GM13977 (cell line): ENCODE results near the gene CD52.

Source experiments
- DNase-seq: peaks from one replicate; pipeline ENCODE4 v3.0.0; 2012; ENCODE audit warnings: low spot score
- in situ Hi-C: fragments of 300-500 bp; cut with MboI; formaldehyde crosslinking; loops from one replicate; pipeline ENCODE4 v1.12.0; 2022; ENCODE audit warnings: low sequenced_read_pairs, low pct_unique_long_range_greater_than_20kb, mixed read lengths, inconsistent platforms; ENCODE audit not compliant: unreplicated experiment
- TF ChIP-seq, protein P1 (sequence below): IDR thresholded peaks from 2 replicates; pipeline ENCODE4 v1.5.1; 2012; ENCODE audit warnings: mild to moderate bottlenecking, control low read depth; ENCODE audit not compliant: insufficient read depth; ENCODE audit errors: extremely low read depth, missing control alignments

CD52 gene

DNA sequence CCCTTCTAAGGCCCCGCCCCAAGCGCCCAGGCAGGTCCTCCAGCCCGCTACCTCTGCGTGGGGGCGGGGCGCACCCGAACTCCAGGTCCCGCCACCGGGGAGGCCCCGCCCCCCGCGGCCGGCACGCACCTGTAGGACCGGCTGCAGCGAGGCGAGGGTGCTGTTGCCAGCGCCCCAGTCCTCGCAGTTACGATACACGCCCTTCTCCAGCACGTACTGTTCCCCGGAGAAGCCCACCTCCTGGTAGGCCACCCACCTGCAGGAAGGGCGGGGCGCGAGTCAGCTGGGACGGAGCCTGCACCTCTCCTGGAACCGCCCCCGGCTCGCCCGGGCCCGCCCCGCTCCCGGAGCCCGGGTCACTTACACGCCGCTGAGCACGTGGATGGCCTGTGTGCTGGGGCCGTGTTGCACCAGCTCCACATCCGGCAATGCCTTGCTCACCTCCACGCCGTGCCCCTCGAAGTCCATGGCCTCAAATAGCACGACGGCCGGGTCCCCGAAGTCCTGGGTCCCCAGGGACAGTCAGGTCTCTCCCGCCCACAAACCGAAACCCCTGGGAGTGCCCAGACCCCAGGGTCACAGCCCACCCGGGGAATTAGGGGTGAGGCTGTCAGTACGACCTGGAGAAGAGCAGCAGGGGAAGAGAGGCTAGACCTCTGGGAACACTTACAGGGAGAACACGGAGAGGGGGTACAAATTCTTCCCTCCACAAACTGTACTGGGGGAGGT is 18.9 kb downstream of the CD52 start:
- TF ChIP-seq, protein P1, sequence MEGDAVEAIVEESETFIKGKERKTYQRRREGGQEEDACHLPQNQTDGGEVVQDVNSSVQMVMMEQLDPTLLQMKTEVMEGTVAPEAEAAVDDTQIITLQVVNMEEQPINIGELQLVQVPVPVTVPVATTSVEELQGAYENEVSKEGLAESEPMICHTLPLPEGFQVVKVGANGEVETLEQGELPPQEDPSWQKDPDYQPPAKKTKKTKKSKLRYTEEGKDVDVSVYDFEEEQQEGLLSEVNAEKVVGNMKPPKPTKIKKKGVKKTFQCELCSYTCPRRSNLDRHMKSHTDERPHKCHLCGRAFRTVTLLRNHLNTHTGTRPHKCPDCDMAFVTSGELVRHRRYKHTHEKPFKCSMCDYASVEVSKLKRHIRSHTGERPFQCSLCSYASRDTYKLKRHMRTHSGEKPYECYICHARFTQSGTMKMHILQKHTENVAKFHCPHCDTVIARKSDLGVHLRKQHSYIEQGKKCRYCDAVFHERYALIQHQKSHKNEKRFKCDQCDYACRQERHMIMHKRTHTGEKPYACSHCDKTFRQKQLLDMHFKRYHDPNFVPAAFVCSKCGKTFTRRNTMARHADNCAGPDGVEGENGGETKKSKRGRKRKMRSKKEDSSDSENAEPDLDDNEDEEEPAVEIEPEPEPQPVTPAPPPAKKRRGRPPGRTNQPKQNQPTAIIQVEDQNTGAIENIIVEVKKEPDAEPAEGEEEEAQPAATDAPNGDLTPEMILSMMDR, result no peak
- in situ Hi-C loops, result no loop called here
- DNase-seq, result peak; percentile 86

DNA sequence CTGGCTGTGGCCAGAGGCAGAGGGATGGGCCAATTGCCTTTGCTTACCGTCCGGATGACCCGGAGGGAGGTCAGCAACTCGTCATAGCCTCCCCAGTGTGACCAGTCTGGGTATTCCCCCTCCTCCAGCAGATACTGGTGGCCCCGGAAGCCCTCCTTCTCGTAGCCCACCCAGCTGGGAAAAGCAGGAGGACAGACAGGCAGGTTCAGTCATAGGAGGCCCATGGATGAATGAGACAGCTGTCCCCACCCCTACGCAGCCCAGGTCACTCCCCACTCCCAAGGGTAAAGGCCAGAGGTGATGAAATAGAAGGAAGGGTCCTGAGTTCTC is 19.4 kb downstream of the CD52 start:
- TF ChIP-seq, protein P1, result no peak
- DNase-seq, result no peak
- in situ Hi-C loops, result no loop called here

DNA sequence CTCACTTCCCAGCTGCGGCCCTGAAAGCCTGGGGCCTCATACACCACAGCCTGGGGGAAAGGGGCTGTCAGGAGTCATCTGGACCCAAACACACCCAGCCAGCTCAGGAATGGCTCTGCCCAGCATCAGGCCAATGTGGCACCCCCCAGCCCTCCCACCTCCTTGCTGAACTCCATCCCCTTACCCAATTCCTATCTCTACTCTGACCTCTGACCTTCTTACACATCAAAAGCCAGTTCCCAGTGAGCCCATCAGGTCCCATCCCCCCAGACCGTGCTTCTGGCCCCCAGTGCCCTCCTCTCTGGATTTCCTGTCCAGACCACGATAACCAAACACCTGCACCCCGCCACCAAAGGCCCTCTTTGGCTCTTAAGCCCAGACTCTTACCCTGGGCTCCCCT is 19.9 kb downstream of the CD52 start:
- in situ Hi-C loops, result no loop called here
- DNase-seq, result no peak
- TF ChIP-seq, protein P1, result no peak

DNA sequence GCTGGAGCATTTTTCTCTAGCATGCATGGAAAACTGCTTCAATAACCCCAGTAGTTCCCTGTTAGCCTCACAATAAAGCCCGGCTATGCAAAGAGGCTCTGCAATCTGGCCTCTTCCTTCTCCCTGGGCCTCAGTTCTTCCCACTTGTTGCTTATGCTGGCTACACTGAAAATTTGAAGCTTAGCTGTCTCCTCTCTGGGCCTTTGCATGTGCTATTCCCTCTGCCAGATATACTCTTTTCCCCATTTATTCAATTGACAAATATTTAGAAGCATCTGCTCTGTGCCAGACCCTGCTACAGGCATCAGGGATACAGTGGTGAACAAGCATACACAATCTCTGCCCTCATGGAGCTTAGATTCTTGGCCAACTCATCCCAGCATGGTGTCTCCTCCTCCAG is 20.9 kb downstream of the CD52 start:
- in situ Hi-C loops, result no loop called here
- no peak for DNase-seq
- TF ChIP-seq, protein P1, result no peak

DNA sequence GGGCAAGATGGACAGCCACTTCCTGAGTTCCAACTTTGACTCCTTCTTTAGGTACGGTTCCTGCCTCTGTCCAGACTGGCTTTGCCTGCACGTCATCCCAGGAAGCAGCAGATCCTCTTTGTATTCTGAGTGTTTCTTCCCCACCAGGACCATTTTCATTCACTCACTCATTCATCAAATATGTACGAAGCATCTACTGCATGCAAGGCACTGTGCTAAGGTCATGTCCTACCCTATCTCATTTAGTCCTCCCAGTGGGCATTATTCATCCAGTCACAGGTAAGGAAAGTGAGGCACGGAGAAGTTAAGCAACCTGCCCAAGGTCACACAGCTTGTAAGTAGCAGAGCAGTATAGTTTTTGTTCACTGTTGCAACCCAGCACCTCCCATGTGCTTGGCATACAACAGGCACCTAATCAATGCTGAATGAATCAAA is 22.3 kb downstream of the CD52 start:
- TF ChIP-seq, protein P1, result no peak
- in situ Hi-C loops, result no loop called here
- DNase-seq, result no peak

DNA sequence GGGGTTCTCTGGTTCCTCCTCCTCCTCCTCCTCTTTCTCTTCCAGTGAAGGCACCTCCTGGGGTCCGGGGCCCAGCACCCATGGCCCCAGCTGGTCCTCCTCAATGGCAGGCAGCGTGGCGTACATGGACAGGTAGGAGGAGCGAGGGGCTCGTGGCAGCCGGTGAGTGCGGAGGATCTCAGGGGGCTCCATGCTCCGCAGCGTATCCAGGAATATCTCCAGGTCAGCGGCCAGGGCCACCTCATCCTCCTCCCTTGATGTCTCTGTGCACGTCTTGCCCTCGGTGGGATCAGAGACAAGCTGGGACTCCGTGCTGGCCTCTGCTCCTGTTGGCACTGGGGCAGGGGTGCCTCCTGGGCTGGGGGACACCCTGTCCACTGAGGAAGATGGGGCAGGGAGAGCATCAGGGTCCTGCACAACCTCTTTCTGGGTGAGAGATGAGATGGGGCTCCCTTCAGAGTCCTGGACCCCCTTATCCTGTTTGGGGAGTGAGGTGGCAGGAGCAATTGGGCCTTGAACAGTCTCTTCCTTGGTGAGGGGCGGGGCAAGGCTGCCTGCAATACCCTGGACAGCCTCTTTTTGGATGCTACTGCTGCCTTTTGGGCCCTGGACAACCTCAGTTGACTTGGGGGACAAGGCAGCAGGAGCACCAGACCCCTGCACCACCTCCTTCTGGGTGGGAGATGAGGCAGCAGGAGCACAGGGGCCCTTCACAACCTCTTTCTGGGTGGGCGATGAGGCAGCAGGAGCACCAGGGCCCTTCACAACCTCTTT is 26.6 kb downstream of the CD52 start:
- no peak for DNase-seq
- in situ Hi-C loops, result no loop called here
- TF ChIP-seq, protein P1, result no peak
